HepG2 (cell line): ENCODE measurements around the gene HS3ST5. TPM values are rescaled to one million over a fixed set of nuclear protein-coding genes. Genes with fewer than 3 reads are reported as not detected.

Experiments used
- ASH2L ChIP-seq: fragments of 300-600, 200-600 bp; sonication (generic); IDR thresholded peaks from 2 replicates; pipeline ENCODE4 v1.7.0; 2017; ENCODE audit warnings: low read depth, mild to moderate bottlenecking, moderate library complexity, mixed read lengths, low read length; ENCODE audit not compliant: insufficient read length
- BCL6 ChIP-seq: IDR thresholded peaks from 2 replicates; pipeline ENCODE4 v1.6.1; 2016; ENCODE audit warnings: missing genetic modification reagents, missing compliant biosample characterization
- FOXP1 ChIP-seq, 2 experiments: fragments of 450-650 bp in 1 of 2; IDR thresholded peaks; 2 replicates each; pipeline ENCODE4 v1.6.1; 2017 to 2018; ENCODE audit warnings: antibody characterized with exemption in 1 of 2
- FOXP4 ChIP-seq: sonication (generic); formaldehyde crosslinking; IDR thresholded peaks from 2 replicates; pipeline ENCODE4 v1.4.0; 2020; ENCODE audit warnings: missing genetic modification reagents
- HDAC6 ChIP-seq: fragments of 200-600 bp; sonication (generic); IDR thresholded peaks from 2 replicates; pipeline ENCODE4 v1.7.0; 2017; ENCODE audit warnings: mild to moderate bottlenecking, antibody characterized with exemption, low read length, low read depth
- KAT7 ChIP-seq: IDR thresholded peaks from 2 replicates; pipeline ENCODE4 v1.6.1; 2018; ENCODE audit warnings: borderline replicate concordance, missing compliant biosample characterization
- LRRFIP1 ChIP-seq: sonication (generic); formaldehyde crosslinking; conservative IDR thresholded peaks from 2 replicates; pipeline ENCODE4 v1.4.0; 2020; ENCODE audit warnings: missing genetic modification reagents
- NR2C2 ChIP-seq: sonication (generic); formaldehyde crosslinking; IDR thresholded peaks from 2 replicates; pipeline ENCODE4 v1.4.0; 2020; ENCODE audit warnings: missing genetic modification reagents, mild to moderate bottlenecking, moderate library complexity, borderline replicate concordance
- NR2F2 ChIP-seq: IDR thresholded peaks from 2 replicates; pipeline ENCODE4 v1.6.1; 2012; ENCODE audit warnings: low read depth, inconsistent platforms, borderline replicate concordance
- PHB2 ChIP-seq: fragments of 450-650 bp; IDR thresholded peaks from 2 replicates; pipeline ENCODE4 v1.6.1; 2018; ENCODE audit not compliant: partially characterized antibody
- ZNF180 ChIP-seq: sonication (generic); formaldehyde crosslinking; IDR thresholded peaks from 2 replicates; pipeline ENCODE4 v1.4.0; 2020; ENCODE audit warnings: low read depth, missing genetic modification reagents, borderline replicate concordance
- ZNF609 ChIP-seq: sonication (generic); formaldehyde crosslinking; IDR thresholded peaks from 2 replicates; pipeline ENCODE4 v1.4.0; 2020; ENCODE audit warnings: mild to moderate bottlenecking, missing genetic modification reagents, borderline replicate concordance
- ZNF691 ChIP-seq: sonication (generic); formaldehyde crosslinking; IDR thresholded peaks from 2 replicates; pipeline ENCODE4 v1.4.0; 2020; ENCODE audit warnings: missing genetic modification reagents, low read depth, mild to moderate bottlenecking, borderline replicate concordance
- ZXDC ChIP-seq: sonication (generic); formaldehyde crosslinking; IDR thresholded peaks from 2 replicates; pipeline ENCODE4 v1.5.0; 2020; ENCODE audit warnings: mild to moderate bottlenecking, missing genetic modification reagents
- polyA plus RNA-seq, 8 experiments: library from polyadenylated mRNA; depleted of rRNA in 3 of 8; stranded (reverse) in 7 of 8; unstranded in 1 of 8; fragments of >200 nt; fragmentation: Illumina TruSeq in 4 of 8; extraction: Trizol in 4 of 8; gene quantifications; 2 replicates each; pipeline versions ENCODE4 v1.2.1 to v1.2.3, GENCODE V29; 2011 to 2016; ENCODE audit warnings: low read depth in 4 of 8, missing spikeins in 1 of 8, mixed read lengths in 1 of 8; ENCODE audit not compliant: insufficient read depth in 1 of 8
- total RNA-seq, 5 experiments: library from RNA; depleted of rRNA; stranded (reverse); fragments of >200 nt; fragmentation: Illumina TruSeq; extraction: Trizol; gene quantifications; 2 replicates each; pipeline ENCODE4 v1.2.3, GENCODE V29; 2016; ENCODE audit warnings: low read depth in 1 of 5

Gene HS3ST5
- total and polyA plus RNA-seq, 2 of the 13 experiments (the other 11 are each of a cell fraction or from before 2014, with no cell fraction given), result 1.1 to 1.6 TPM

- TF ChIP-seq ZNF609 (CRISPR knock-in tag) (peak; percentile 9; the same call in 1 of the 2 replicates), FOXP4 (peak; percentile 49), ZXDC (CRISPR knock-in tag) (no peak), BCL6 (CRISPR knock-in tag) (peak; percentile 64), FOXP1 (IDR thresholded peaks at IDR 0.05) (no peak), FOXP1 (CRISPR knock-in tag; IDR thresholded peaks at IDR 0.05) (peak; percentile 71; the same call in 1 of the 2 replicates), HDAC6 (no peak), NR2C2 (CRISPR knock-in tag) (0 out of 2 replicates have a peak, but pooled peaks have one; percentile 4), LRRFIP1 (CRISPR knock-in tag) (no peak), KAT7 (CRISPR knock-in tag) (no peak), NR2F2 (0 out of 2 replicates have a peak, but pooled peaks have one; percentile 57), ASH2L (peak; percentile 24), ZNF180 (CRISPR knock-in tag) (no peak), PHB2 (no peak), ZNF691 (CRISPR knock-in tag) (no peak)
These were observed 172.5 kb downstream of the HS3ST5 start (continued) for GRCh38 chr6:114170372-114170771.
